Embryonic facial prominence (tissue), 1 donor: Measurements from ENCODE around the gene ANK2.

Experiments used
- DNase-seq: peaks from one replicate; pipeline ENCODE4 v3.0.0-alpha.2; 2016; ENCODE audit errors: extremely low spot score

Gene ANK2

DNA sequence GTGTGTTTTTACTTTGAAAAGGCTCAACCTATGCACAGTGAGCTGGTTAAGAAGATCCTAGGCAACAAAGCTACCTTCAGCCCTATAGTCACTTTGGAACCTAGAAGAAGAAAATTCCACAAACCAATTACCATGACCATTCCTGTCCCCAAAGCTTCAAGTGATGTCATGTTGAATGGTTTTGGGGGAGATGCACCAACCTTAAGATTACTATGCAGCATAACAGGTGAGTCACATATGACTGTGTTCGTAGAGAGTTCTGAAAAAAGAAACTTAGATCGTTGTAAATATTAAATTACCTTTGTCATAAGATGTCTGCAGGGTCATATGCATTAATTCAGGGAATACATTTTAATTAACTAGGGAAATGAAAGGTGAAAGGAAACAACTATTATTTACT, 287.1 kb downstream of the ANK2 start:
- no peak for DNase-seq

- DNase-seq: no peak
These were observed 290.0 kb downstream of the ANK2 start for GRCh38 chr4:113339430-113339813.

GRCh38 chr4:113344100-113344499, 294.6 kb downstream of the ANK2 start:
- DNase-seq: no peak

DNA sequence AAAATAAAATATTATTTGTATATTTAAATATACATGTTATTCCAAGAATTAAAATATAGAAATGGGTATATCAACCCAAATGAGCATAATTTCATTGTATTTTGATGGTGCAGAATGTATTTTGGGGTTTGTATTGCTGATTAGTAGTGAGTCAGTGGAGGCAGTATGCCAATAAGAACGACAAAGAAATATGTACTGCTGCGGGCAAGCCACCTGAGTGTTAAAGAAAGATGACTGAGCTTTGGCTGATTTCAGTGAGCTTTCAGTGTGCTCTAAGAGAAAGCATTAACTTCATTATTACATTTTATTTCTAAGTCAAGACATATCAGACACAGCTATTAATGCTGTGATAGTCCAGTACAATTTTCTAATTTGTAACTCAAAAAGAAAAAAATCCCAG, 297.8 kb downstream of the ANK2 start:
- no peak for DNase-seq

DNA sequence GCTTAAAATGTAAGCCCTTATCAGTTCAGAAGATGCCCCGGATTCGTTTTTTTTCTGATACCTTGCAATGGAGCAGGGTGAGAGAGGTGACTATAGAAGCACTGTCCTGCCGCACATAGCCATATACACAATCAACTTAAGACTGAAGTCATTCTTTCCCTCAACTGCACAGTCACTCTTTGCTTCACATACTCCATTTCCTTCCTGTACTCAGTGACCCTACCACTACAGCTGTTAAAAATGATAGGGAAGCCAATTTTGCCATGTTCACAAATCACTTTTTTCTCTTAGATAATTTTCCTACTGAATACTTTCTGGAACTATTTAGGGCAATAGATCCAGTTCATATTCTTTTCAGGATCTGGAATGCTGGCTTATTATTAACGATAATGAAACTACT, 300.0 kb downstream of the ANK2 start:
- no peak for DNase-seq

GRCh38 chr4:113350576-113350975, 301.1 kb downstream of the ANK2 start:
- no peak for DNase-seq

GRCh38 chr4:113355550-113356371, 306.3 kb downstream of the ANK2 start:
- no peak for DNase-seq

DNA sequence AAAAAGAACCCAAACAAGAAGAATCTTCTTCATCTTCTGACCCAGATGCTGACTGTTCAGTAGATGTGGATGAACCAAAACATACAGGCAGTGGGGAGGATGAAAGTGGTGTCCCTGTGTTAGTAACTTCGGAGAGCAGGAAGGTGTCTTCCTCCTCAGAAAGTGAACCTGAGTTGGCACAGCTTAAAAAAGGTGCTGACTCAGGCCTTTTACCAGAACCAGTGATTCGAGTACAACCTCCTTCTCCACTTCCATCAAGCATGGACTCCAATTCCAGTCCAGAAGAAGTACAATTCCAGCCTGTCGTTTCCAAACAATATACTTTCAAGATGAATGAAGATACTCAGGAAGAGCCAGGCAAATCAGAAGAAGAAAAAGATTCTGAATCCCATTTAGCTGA, 307.0 kb downstream of the ANK2 start:
- no peak for DNase-seq

- DNase-seq: no peak
These were observed 309.3 kb downstream of the ANK2 start for GRCh38 chr4:113358784-113359183.

DNA sequence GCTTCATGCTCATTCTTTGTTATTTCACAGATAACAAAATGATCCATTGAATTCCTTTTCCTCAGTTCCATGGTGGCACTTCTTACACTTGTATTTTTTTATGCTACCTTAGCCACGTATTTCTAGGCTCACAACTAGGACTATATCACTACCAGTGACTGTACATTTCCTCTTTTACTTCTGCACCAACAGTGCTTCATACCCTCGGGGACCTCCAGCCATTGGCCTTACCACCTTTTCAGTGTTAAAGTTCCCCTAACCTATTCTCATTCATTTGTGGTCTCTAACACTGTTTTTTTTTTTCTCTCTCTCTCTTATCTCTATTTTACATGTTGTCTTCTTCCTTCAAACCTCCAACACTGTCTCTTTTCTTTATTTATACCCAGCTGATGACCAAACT, 315.9 kb downstream of the ANK2 start:
- DNase-seq: no peak

DNA sequence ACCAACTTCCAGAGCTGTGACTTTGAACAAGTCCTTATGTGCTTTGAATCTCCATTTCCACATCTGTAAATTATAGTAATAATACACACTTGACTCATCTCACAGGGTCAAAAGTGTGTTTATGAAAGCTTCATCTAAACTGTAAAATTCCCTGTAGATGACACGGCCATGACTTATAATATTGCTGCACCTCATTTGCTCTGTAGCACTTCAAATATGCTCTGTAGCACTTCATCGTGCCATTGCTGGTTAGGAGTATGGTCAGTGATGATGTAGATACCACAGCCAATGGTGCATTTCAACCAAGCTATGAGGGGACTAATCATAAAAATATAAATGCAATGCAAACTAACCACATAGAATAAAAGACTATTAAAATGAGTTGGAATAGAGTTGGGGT, 318.6 kb downstream of the ANK2 start:
- no peak for DNase-seq

DNA sequence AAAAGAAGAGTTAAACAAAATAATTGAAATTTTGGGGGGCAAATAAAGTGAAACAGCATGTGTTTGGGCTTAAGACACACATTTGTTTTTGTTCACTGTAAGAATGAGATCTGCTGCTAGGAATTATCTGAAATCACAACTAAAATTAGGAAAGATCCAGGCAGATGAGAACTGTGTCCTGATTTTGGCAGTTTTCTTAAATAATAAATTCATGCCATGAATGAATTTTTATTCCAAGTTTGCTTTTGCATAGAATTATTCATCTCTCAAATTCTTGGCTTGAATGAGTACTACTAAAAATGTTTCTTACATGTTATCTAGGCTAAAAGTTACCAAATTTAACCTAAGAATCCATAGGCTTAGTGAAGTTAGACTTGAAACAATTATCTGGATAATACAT, 321.7 kb downstream of the ANK2 start:
- no peak for DNase-seq

DNA sequence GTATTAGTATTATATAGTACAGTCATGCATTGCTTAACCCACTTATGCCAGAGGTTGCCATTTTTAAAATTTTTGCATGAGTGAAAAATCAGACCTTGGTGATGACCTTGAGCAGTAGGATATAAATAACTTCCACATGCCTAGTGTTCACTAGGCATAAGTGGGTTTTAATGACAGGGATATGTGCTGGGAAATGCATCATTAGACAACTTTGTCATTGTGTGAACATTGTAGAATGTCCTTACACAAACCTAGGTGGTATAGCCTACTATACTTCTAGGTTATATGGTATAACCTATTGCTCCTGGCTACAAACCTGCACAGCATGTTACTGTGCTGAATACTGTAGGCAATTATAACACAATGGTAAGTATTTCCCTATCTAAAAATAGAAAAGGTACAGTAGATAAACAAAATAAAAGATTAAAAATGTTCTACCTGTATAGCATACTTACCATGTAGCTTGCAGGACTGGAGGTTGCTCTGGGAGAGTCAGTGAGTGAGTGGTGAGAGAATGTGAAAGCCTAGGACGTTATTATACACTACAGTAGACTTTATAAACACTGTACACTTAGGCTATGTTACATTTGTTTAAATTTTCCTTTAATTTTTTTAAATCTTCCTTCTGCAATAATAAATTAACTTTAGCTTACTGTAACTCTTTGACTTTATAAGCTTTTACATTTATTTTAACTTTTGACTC, 326.7 kb downstream of the ANK2 start:
- DNase-seq: no peak

GRCh38 chr4:113378836-113379235, 329.4 kb downstream of the ANK2 start:
- no peak for DNase-seq

DNA sequence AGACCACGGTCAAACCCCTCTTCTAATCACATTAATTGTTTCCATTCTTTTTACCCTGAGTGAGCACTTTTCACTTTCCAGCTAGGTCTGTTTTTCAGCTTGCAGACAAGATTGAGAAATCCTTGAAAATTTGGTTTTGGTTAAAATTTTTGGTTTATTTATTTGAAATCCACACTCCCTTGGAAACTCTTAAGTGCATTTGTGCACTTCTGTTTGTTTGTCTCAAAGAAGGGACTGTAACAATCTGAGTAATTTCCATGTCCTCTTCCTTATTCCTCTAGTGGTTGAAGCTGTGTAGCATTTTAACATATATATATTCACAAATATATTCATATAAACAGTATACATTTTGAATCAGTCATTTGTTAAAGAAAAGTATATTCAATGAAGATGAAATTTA, 333.3 kb downstream of the ANK2 start:
- DNase-seq: no peak

DNA sequence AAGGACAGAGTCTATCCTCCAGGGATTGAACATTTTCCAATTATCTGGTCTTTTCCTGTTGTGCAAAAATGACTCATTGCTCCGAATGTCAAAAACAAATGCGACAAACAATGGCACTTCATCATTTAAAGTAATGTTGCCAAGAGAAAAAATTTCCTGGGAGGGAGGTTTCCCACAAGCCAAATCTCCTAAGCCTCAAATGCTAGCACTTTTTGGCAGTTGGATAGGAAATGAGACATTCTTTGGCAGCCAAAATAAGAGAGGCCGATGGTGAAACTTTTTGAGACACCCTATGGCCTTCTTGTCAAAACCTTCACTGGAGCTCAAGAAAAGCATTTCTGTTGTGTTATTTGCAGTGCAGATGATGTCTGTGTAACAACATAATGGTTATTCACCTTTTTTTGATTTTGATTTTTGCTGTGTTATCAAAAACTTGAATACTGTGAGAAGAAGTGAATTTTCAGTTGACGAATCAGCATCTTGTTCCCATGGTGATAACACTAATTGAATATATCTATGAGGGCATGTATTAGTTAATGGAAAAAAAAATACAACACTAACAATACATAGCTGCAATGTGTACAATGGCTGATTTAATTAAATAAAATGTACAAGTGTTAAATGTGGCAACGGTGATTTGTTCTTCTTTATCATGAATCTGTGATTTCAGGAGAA, 333.8 kb downstream of the ANK2 start:
- no peak for DNase-seq

- DNase-seq: no peak
These were observed 335.1 kb downstream of the ANK2 start for GRCh38 chr4:113384600-113384999.

DNA sequence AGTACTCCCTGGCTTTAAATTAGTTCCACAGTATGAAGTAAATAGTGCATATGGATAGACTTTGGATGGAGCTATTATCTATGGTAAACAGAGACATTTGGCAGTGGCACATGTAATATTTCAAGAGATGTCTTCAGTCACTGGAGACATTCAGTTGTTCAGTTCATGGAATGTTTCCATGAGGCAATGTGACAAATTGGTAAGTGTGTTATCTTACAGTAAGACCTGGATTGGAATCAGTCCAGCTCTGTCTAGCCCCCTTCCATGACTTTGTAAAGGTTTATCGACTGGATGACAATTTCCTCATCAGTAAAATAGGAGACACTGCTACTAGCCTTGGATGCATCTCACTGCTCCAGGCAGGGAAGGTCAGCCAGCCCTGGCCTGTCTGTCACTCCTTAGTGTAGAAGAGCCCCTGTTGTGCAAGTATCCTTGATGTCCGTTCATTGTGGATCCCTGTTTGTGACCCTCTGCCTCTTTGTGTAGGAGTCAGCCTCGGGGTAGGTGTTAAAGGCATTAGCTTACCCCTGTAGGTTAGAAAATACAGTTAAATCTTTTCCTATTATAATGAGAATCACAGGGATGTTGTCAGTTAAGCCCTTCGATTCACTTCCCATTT, 335.9 kb downstream of the ANK2 start:
- no peak for DNase-seq

GRCh38 chr4:113389160-113389559, 339.7 kb downstream of the ANK2 start:
- DNase-seq: no peak

GRCh38 chr4:113390850-113391249, 341.4 kb downstream of the ANK2 start:
- DNase-seq: no peak

GRCh38 chr4:113394108-113394729, 344.8 kb downstream of the ANK2 start:
- no peak for DNase-seq
